ENCODE measurements around the gene CUX1.
"Not testable (repeated sequence)": the region's sequence is repeated elsewhere in the genome, so short reads cannot be mapped to it uniquely, and the experiment has no call there.

DNA sequence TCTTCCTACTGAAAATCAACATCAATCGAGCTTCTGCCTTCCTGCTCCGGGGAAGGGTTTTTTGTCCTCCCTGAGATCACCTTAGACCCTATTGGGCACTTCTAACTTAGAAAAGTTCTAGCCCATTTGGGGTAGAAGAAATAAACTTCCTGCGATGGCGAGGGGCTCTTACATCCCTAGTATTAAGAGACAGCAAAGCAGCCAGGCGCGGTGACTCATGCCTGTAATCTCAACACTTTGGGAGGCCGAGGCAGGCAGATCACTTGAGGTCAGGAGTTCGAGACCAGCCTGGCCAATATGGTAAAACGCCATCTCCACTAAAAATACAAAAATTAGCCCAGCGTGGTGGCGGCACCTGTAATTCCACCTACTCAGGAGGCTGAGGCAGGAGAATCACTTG, 507.7 kb downstream of the CUX1 start:
- TF ChIP-seq CTCF, POLR2A, POLR2AphosphoS5 (IDR thresholded peaks at IDR 0.05): not testable (repeated sequence)

Data from breast epithelium (tissue), 3 donors.